Endothelial cell of umbilical vein (primary cell): Measurements from ENCODE around the gene CALD1.

Source experiments
- CTCF ChIP-seq, 2 donors: IDR thresholded peaks; 1 replicate in 1 of 2; 2 replicates in 1 of 2; pipeline ENCODE4 v1.5.1; 2011; ENCODE audit warnings: low read length in 2 of 2, mild to moderate bottlenecking in 2 of 2, moderate library complexity in 2 of 2, control low read depth in 1 of 2, inconsistent platforms in 1 of 2, low read depth in 1 of 2; ENCODE audit not compliant: insufficient read depth in 1 of 2; ENCODE audit errors: extremely low read depth in 1 of 2
- MAX ChIP-seq: IDR thresholded peaks from 2 replicates; pipeline ENCODE4 v1.6.1; 2011; ENCODE audit not compliant: insufficient read depth, insufficient read length
- MYC ChIP-seq: IDR thresholded peaks from one replicate; pipeline ENCODE4 v1.6.1; 2011; ENCODE audit warnings: mild to moderate bottlenecking, low read depth, low read length
- POLR2A ChIP-seq: IDR thresholded peaks from 2 replicates; pipeline ENCODE4 v1.6.1; 2012; ENCODE audit warnings: low read depth, mild to moderate bottlenecking, control low read depth, low read length

GRCh38 chr7:134845461-134845860, 66.0 kb downstream of the CALD1 start:
- peak in 1 of 2 donors; percentile 18 for TF ChIP-seq CTCF (IDR thresholded peaks at IDR 0.05; ENCODE audit: extremely low read depth in 1 of 2, insufficient read depth in 1 of 2, low read depth in 1 of 2, low read length in 2 of 2)
- TF ChIP-seq POLR2A: no peak
- no peak for TF ChIP-seq MAX
- no peak for TF ChIP-seq MYC
